VCaP (cell line): ENCODE measurements around the gene MFSD11.
A peak's percentile ranks its signal among the peaks of the same experiment; 100 is the strongest.

Source experiments
- H3K27ac ChIP-seq: fragments of 450-650 bp; 2 replicates; pipeline ENCODE4 v1.5.1; 2017
- TF ChIP-seq, protein P1 (sequence below): fragments of 450-650 bp; conservative IDR thresholded peaks from 2 replicates; pipeline ENCODE4 v1.5.1; 2017; ENCODE audit warnings: mild to moderate bottlenecking, moderate library complexity

The MFSD11 gene

DNA sequence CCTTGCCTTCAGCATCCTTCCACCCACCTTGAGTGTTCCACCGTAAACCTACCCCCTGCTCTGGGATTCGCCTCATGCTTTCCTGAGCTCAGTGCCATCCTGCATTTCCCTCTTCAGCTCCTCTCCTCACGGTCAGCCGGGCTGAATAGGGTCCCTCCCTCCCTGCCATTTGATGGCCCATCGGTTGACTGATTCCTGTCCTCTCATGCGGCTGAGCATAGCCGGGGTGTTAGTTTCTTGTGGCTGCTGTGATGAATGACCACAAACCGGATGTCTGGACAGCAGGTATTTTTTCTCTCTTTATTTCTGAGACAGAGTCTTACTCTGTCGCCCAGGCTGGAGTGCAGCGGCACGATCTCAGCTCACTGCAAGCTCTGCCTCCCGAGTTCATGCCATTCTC is 86.2 kb downstream of the MFSD11 start:
- TF ChIP-seq, protein P1, sequence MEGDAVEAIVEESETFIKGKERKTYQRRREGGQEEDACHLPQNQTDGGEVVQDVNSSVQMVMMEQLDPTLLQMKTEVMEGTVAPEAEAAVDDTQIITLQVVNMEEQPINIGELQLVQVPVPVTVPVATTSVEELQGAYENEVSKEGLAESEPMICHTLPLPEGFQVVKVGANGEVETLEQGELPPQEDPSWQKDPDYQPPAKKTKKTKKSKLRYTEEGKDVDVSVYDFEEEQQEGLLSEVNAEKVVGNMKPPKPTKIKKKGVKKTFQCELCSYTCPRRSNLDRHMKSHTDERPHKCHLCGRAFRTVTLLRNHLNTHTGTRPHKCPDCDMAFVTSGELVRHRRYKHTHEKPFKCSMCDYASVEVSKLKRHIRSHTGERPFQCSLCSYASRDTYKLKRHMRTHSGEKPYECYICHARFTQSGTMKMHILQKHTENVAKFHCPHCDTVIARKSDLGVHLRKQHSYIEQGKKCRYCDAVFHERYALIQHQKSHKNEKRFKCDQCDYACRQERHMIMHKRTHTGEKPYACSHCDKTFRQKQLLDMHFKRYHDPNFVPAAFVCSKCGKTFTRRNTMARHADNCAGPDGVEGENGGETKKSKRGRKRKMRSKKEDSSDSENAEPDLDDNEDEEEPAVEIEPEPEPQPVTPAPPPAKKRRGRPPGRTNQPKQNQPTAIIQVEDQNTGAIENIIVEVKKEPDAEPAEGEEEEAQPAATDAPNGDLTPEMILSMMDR, result no peak
- no peak overlapping the region for H3K27ac ChIP-seq

DNA sequence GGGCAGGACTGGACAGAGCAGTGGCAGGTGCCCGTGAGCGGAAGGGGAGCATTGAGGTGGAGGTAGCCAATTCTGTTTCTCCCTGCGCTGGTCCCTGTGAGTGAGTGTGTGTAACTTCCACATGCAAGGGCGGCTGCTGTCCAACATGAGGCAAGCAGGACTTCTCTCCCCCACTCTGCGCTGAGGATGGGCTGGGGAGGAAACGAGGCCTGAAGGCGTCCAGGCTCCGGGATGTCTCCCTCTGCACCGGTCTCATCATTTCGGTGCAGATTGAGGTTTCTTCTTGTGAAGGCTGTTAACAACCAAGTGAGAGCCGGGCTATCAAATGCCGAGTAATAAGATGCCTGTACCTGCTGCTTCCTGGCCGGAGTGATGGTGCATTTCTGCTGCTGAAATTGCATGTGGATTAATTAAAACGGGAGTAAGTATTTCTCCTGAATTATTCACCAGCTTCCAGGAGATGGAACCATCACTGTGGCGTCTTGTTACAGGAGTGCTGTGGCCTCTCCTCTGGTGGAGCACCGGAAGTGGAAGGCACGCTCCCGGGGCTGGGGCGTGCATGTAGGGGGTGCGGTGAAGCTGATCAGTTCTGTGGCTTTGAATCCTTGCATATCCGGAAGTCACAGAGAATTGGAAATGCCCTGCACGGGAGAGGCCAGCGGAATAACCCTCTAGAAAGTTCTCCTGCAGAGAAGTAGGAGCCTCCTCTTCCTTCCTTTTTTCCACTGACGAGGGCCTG is 88.6 kb downstream of the MFSD11 start:
- H3K27ac ChIP-seq, result peak overlapping the region; percentile 98; the same call in 1 of the 2 replicates
- TF ChIP-seq, protein P1, result no peak

DNA sequence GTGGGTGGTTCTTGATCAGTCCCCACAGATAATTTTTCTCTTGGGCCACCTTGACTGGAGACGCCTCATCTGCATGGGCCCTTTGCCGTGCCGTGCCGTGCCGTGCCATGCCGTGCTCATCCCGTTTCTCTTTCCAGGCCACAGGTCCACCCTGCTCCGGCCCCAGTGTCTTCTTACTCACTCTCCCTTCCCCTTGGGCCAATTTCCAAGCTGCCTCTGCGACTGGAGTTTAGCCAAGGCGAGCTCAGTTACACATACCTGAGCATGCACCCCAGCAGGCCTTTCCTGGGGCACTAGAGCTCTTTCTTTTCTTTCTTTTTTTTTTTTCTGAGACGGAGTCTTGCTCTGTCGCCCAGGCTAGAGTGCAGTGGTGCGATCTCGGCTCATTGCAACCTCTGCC is 89.8 kb downstream of the MFSD11 start:
- peak overlapping the region; percentile 98; the same call in 1 of the 2 replicates for H3K27ac ChIP-seq

More for the DNA sequence above, 89.8 kb downstream of the MFSD11 start:
- TF ChIP-seq, protein P1, result no peak
